ENCODE measurements around the gene DTNA. TPM values are rescaled to one million over a fixed set of nuclear protein-coding genes. Genes with fewer than 3 reads are reported as not detected.

Gene DTNA
- total RNA-seq, 1 experiment from 2014 or later, result not detected

DNA sequence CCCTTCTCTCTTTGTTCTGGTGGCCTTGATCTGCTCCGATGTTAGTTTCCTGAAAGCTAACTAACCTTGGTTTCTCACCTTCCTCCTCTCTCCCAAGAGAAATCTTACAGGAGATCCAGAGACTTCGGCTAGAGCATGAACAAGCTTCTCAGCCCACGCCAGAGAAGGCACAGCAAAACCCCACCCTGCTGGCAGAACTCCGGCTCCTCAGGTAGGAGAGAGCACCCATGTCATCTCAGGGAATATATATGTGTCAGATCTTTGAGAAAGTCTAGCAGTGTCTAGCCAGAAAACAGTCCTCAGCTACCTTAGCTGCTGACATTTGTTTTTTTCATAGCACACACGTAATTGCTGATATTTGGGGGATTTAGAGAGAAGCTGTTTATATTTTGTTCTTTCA, 148.1 kb downstream of the DTNA start:
- Mint-ChIP-seq H3K4me1 (ENCODE audit: insufficient read depth, unreplicated experiment) (peaks cover 5% of the 10 kb centered on the region), H3K9me3 (ENCODE audit: unreplicated experiment) (no peaks in the 10 kb centered on the region), H3K27ac (ENCODE audit: low read depth, unreplicated experiment) (no peak overlapping the region), H3K27me3 (ENCODE audit: insufficient read depth, unreplicated experiment) (peaks cover 49% of the 10 kb centered on the region), H3K36me3 (ENCODE audit: insufficient read depth, unreplicated experiment) (no peaks in the 10 kb centered on the region), H3K4me3 (ENCODE audit: unreplicated experiment) (no peak overlapping the region)
- CTCF ChIA-PET, result interaction anchor here (0.7 to 1.4 kb wide), 5 partner anchors 8 to 308 kb away, joined by 3 to 6 read pairs (median 3); no protein-coding TSS in a partner anchor
- POLR2A ChIA-PET, result interaction anchor here (1.2 kb wide), 1 partner anchor 8 kb away, joined by 3 read pairs; no protein-coding TSS in a partner anchor
- DNase-seq (ENCODE audit: unreplicated experiment), result no peak
- TF ChIP-seq, protein P1, sequence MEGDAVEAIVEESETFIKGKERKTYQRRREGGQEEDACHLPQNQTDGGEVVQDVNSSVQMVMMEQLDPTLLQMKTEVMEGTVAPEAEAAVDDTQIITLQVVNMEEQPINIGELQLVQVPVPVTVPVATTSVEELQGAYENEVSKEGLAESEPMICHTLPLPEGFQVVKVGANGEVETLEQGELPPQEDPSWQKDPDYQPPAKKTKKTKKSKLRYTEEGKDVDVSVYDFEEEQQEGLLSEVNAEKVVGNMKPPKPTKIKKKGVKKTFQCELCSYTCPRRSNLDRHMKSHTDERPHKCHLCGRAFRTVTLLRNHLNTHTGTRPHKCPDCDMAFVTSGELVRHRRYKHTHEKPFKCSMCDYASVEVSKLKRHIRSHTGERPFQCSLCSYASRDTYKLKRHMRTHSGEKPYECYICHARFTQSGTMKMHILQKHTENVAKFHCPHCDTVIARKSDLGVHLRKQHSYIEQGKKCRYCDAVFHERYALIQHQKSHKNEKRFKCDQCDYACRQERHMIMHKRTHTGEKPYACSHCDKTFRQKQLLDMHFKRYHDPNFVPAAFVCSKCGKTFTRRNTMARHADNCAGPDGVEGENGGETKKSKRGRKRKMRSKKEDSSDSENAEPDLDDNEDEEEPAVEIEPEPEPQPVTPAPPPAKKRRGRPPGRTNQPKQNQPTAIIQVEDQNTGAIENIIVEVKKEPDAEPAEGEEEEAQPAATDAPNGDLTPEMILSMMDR (IDR thresholded peaks at IDR 0.05; ENCODE audit: unreplicated experiment), result no peak
- intact Hi-C loops (cut with micrococcal nuclease), result no loop called here
- BruUV-seq (replicated peaks), result no TSS peak

DNA sequence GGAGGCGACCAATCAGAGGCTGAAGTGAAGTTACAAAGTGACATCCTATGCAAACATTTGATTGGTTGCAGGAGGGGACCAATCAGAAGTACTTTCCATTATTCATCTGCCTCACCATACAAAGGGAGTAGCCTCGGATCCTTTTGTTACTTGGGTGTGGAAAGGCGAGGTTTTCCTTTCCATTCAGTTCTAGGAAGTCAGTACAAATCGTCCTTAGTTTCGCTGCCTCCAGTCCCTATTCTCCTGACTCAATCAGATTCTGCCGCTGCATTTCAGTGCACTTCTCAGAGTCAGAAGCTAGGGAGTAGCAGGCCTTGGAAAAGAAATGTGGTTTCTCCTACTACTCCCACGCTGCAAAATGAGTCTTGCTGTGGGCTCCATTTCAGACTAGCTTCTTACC, 149.4 kb downstream of the DTNA start:
- Mint-ChIP-seq H3K36me3 (ENCODE audit: insufficient read depth, unreplicated experiment) (no peaks in the 10 kb centered on the region), H3K9me3 (ENCODE audit: unreplicated experiment) (no peaks in the 10 kb centered on the region), H3K4me3 (ENCODE audit: unreplicated experiment) (peak overlapping the region; percentile 75), H3K27me3 (ENCODE audit: insufficient read depth, unreplicated experiment) (peaks cover 36% of the 10 kb centered on the region), H3K4me1 (ENCODE audit: insufficient read depth, unreplicated experiment) (peaks cover 5% of the 10 kb centered on the region), H3K27ac (ENCODE audit: low read depth, unreplicated experiment) (no peak overlapping the region)
- TF ChIP-seq, protein P1 (IDR thresholded peaks at IDR 0.05; ENCODE audit: unreplicated experiment), result no peak
- POLR2A ChIA-PET, result no interaction called here
- intact Hi-C loops (cut with micrococcal nuclease), result no loop called here
- CTCF ChIA-PET, result no interaction called here
- BruUV-seq (replicated peaks), result no TSS peak
- no peak for DNase-seq (ENCODE audit: unreplicated experiment)

DNA sequence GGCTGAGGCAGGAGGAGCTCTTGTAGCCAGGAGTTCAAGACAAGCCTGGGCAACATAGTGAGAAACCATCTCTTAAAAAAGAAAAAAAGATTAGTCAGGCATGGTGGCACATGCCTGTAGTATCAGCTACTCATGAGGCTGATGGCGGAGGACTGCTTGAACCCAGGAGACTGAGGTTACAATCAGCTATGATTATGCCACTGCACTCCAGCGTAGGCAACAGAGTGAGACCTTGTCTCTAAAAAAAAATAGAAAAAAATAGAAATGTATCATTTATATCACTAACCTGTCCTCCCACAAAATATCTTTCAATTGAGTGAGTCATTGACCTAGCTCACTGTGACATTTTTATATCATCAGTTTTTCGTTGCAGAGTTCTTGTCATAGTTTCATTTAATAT, 152.5 kb downstream of the DTNA start:
- no peak for DNase-seq (ENCODE audit: unreplicated experiment)
- Mint-ChIP-seq H3K36me3 (ENCODE audit: insufficient read depth, unreplicated experiment) (no peaks in the 10 kb centered on the region), H3K9me3 (ENCODE audit: unreplicated experiment) (no peaks in the 10 kb centered on the region), H3K4me1 (ENCODE audit: insufficient read depth, unreplicated experiment) (peaks cover 5% of the 10 kb centered on the region), H3K27ac (ENCODE audit: low read depth, unreplicated experiment) (no peak overlapping the region), H3K4me3 (ENCODE audit: unreplicated experiment) (no peak overlapping the region), H3K27me3 (ENCODE audit: insufficient read depth, unreplicated experiment) (peaks cover 5% of the 10 kb centered on the region)
- ChIA-PET CTCF (interaction anchor here (1.0 kb wide), 1 partner anchor 281 kb away, joined by 3 read pairs; no protein-coding TSS in a partner anchor), POLR2A (no interaction called here)
- intact Hi-C loops (cut with micrococcal nuclease), result loop anchor here (5.0 to 10.0 kb wide), 2 partner anchors 112 to 495 kb away; no protein-coding TSS in a partner anchor
- TF ChIP-seq, protein P1 (IDR thresholded peaks at IDR 0.05; ENCODE audit: unreplicated experiment), result no peak
- no TSS peak for BruUV-seq (replicated peaks)

DNA sequence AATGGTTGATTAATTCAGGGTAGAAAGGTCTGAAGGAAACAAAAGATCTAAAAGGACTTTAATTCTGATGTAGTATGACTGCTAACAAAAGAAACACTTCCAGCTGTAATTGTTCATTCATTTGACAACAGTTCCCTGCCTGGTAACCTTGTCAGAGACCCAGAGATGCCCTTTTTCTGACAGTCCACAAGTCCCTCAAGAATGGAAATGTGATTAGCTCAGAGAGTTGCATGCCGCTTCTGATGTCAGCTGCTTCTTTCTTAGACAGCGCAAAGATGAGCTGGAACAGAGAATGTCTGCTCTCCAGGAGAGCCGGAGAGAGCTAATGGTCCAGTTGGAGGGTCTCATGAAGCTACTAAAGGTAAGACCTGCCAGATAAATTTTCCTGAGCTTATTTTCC, 153.6 kb downstream of the DTNA start:
- intact Hi-C loops (cut with micrococcal nuclease), result loop anchor here (5.0 to 10.0 kb wide), 2 partner anchors 111 to 494 kb away; no protein-coding TSS in a partner anchor

More for the DNA sequence above, 153.6 kb downstream of the DTNA start:
- no peaks in the 10 kb centered on the region for H3K27me3 Mint-ChIP-seq (ENCODE audit: insufficient read depth, unreplicated experiment)
- H3K36me3 Mint-ChIP-seq (ENCODE audit: insufficient read depth, unreplicated experiment), result no peaks in the 10 kb centered on the region
- no peak for DNase-seq (ENCODE audit: unreplicated experiment)
- no peak overlapping the region for H3K27ac Mint-ChIP-seq (ENCODE audit: low read depth, unreplicated experiment)
- TF ChIP-seq, protein P1 (IDR thresholded peaks at IDR 0.05; ENCODE audit: unreplicated experiment), result no peak
- no TSS peak for BruUV-seq (replicated peaks)
- POLR2A ChIA-PET, result no interaction called here
- H3K9me3 Mint-ChIP-seq (ENCODE audit: unreplicated experiment), result no peaks in the 10 kb centered on the region
- H3K4me1 Mint-ChIP-seq (ENCODE audit: insufficient read depth, unreplicated experiment), result peaks cover 5% of the 10 kb centered on the region
- H3K4me3 Mint-ChIP-seq (ENCODE audit: unreplicated experiment), result no peak overlapping the region
- CTCF ChIA-PET, result interaction anchor here (0.7 to 4.2 kb wide), 4 partner anchors 24 to 533 kb away, joined by 3 to 26 read pairs (median 4); no protein-coding TSS in a partner anchor
